Inflammatory macrophage treated with lipopolysaccharide for 1 hour (primary cell): ENCODE data around the gene MKNK1.
A peak's percentile ranks its signal among the peaks of the same experiment; 100 is the strongest.
"Not testable (repeated sequence)": the region's sequence is repeated elsewhere in the genome, so short reads cannot be mapped to it uniquely, and the experiment has no call there.

Experiments used
- DNase-seq, 2 donors: peaks; one replicate each; pipeline ENCODE4 v3.0.0-alpha.2; 2020 to 2022

MKNK1 gene

DNA sequence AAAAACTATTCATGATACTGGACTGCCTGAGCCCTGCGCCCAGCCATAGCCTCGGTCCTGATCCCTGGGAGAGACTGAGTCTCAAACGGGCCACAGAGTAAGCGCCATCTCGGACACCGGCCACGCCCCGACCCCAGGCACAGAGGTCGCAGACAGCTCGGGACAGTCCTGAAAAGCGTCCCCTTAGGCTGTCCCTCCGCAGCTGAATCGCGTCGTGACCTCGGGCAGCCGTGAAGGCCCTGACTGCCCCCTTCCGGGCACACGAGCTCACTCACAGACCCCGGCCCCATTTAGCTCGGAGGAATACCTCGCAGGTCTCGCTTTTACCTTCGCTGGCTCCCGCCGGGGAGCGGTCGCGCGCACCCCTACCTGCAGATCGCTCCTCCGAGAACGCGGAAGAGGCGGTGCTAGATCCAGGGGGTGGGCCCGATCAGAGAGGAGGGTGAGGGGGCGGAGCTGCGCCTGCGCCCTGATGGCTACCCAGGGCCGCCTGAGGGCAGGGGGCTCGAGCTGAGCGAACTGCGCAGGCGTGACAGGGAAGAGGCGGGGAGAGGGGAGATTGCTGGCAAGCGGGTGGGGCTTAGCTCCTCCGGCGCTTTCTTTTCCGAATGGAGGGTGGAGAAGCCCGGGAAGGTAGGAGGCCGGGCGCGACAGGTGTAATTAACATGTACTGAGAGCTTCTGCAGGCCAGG, at the start of gene MKNK1:
TSS of gene MKNK1 (minus strand) at position 411 of the 692 bp plus-strand sequence. CDS start 20,941 bp downstream, outside the sequence.
- peak; percentile 84 to 94 for DNase-seq

GRCh38 chr1:46653405-46653958, 49.4 kb upstream of the MKNK1 start:
- no peak for DNase-seq

GRCh38 chr1:46652321-46653100, 48.4 kb upstream of the MKNK1 start:
- no peak for DNase-seq

GRCh38 chr1:46651152-46651551, 47.1 kb upstream of the MKNK1 start:
- not testable (repeated sequence) for DNase-seq

DNA sequence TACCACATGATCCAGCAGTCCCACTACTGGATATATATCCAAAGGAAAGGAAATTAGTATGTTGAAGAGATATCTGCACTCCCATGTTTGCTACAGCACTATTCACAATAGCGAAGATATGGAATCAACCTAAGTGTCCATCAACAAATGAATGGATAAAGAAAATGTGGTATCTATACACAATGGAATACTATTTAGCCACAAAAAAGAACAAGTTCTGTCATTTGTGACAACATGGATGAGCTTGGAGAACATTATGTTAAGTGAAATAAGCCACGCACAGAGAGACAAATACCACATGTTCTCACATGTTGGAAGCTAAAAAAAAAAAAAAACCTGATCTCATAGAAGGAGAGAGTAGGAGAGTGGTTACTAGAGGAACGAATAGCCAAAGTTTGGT, 46.4 kb upstream of the MKNK1 start:
- no peak for DNase-seq

DNA sequence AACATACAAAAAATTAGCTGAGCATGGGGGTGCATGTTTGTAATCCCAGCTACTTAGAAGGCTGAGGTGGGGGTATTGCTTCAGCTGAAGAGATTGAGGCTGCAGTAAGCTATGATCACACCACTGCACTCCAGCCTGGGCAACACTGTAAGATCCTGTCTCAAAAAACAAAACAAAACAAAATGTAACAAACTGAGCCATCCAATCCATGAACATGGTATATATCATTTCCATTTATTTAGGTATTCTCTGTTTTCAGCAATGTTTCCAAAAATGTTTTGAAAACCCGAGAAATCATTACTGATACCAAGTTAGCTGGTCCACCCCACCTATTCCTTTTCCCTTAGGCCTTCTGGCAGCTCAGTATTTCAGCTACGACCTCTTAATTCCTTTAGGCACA, 45.7 kb upstream of the MKNK1 start:
- no peak for DNase-seq

GRCh38 chr1:46647611-46648010, 43.5 kb upstream of the MKNK1 start:
- DNase-seq, result no peak

- no peak for DNase-seq
Observed at GRCh38 chr1:46646844-46647243, 42.8 kb upstream of the MKNK1 start.

DNA sequence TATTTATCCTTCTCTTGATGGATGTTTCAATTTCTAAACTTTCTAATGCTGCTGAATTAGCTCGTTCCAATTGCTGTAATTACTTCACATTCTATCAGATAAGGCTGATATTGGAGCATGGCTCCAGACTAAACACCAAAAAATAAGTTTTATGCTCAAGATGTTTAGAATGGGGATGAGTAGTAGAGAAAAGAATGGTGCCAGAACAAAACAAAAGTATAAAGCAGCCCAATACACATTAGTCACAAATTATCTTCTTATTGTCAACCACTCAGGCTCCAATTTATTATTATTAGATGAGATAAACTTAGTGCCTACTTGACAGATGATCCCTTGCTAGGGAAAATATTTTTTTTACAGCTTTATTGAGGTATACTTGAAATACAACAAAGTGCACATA, 42.3 kb upstream of the MKNK1 start:
- DNase-seq, result no peak

DNA sequence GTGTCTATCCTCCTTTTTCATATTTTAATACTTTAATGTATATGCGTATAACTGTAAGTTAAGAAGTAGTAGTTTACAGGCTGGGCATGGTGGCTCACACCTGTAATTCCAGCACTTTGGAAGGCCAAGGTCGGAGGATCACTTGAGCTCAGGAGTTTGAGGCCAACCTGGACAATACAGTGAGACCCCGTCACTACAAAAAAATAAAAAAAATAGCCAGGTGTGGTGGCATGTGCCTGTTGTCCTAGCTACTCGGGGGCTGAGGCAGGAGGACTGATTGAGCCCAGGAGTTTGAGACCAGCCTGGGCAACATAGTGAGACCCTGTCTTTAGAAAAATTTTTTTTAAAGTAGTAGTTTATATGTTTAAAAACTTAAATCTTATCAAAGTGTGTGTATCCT, 41.7 kb upstream of the MKNK1 start:
- no peak for DNase-seq

DNA sequence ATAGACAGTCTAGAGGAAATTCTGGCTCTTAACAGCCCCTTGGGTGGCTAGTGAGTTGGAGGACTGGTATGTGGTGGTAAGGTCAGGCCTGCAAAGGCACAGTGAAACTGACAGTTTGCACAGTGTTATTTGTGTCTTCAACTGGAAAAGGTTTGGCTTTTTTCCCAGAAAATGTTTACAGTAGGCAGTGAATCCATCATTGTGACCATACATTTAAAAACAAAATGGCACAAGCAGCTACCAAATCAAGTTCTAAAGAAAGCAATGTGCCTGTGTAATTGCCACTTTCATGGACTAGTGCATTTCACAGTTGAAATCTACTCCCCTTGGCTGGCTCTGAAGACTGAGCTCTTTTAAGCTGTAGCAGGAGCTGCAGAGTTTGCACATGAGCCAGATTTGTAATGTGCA, 39.3 kb upstream of the MKNK1 start:
- no peak for DNase-seq

GRCh38 chr1:46642115-46642680, 38.1 kb upstream of the MKNK1 start:
- no peak for DNase-seq

- no peak for DNase-seq
Observed at GRCh38 chr1:46639547-46639946, 35.5 kb upstream of the MKNK1 start.

- DNase-seq, result no peak
Observed at GRCh38 chr1:46638921-46639320, 34.9 kb upstream of the MKNK1 start.

GRCh38 chr1:46637444-46638083, 33.5 kb upstream of the MKNK1 start:
- DNase-seq, result no peak

- DNase-seq, result no peak
Observed at GRCh38 chr1:46635205-46635604, 31.1 kb upstream of the MKNK1 start.

GRCh38 chr1:46630719-46631118, 26.7 kb upstream of the MKNK1 start:
- DNase-seq, result no peak

DNA sequence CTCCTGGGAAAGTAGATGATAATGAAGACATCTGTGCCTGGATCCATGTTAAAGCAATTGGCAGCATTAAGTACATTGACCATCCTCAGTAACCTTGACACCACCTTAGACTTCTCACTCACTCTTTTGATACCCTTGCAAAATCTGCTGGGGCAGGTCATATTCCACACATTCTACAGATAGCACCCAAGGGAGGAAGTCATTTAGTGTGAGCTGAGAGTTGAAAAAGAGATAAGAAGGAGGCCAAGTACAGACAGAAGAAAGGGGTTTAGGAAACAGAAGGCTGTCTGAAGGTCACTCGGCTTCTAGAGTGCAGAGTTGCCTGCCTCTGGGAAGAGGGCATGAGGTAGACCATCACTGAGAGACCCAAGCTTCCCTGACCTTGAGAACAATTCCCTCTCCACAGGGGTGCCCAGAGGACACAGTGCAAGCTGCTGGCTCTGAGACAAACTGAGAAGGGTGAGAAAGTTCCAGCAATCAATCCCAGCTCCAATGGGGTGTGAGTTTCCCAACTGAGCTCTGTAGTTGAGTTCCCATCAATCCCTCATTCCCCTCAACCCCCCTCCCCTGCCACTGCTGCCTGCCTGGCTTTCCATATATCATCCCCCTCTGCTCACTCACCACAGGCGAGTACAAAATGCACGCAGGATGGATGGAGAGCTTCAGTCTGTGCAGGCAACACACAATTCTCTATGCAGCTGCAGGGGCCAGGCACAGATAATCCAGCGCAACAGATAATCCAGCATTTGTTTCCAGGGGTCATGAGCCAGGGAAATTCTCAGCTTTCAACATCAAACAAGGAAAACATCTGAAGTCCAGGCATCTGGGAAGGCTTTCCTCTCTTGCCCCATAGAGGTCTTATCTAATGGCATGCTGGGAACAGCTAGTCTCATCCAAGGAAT, 19.9 kb upstream of the MKNK1 start:
- no peak for DNase-seq

DNA sequence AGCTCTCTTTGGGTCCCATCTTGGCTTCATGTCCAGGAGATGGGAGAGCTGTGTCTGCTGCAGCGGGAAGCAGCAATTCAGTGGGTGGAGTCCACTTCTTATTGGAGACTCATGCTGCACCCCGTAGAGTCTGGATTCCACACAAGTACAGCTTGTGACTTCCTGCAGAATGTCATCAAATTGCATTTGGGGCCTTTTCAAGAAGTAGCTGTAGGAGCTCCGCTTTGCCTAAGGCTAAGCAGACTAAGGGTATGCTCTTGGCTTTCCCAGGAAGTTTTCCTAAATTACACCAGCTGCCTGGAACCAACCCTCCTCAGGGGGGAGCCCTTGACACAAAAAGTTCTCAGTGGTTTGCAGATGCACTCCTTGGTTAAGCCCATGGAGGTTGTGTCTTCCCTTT, 18.3 kb upstream of the MKNK1 start:
- peak; percentile 59 to 60 for DNase-seq

DNA sequence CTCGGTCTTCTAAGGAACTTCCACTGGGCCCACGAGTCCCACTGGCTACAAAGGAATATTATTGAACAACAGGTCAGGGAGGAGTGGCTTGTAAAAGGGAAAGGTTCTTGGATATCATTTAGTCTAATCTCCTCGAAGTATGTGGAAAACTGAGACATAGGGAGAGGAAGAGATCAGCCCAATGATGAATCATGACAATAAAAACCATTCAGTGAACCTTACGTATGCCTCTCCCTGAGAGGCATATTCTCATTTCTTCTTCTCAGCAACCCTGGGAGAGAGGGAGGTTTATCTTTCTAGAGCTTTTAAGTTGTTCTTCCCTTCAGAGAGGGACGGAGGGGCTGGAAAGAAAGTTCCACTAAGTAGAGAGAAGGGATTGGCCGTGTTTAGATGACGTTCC, 17.9 kb upstream of the MKNK1 start:
- no peak for DNase-seq

DNA sequence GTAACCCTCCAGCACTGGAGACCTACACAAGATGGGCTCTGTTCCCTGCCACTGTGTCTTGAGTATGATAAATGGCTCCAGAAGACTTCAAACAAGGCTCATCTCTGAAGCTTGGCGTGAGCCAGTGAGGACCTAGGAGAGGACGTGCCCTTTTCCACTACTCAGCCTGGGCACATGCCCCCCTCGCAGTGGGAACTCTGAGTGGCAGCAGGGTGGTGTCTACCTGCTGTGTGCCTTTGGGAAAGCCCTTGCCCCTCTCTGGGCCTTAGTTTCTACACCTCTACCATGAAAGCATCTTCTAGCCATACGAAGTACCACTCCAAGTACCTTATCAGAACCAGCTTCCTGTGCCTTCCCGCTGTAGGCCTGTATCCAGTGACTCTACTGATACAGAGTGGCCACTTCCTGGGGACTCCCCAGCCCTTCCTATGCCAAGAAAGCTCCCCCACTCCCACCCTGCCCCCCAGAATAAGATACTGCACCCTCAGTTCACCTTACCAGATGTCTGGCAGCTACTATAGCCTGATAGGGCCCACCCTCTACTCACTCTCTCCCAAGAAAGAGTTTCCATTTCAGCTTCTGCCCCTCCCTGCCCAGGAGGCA, 15.7 kb upstream of the MKNK1 start:
- DNase-seq, result no peak
